ENCODE data around the gene TECTB.
"Not testable (repeated sequence)": the region's sequence is repeated elsewhere in the genome, so short reads cannot be mapped to it uniquely, and the experiment has no call there.

TECTB gene
- 0 reads per million in 4 experiments for total RNA-seq

- DNase-seq = no peak
Observed at GRCh38 chr10:112283100-112283499, at the start of gene TECTB. Gene TECTB (plus strand): TSS chr10:112283400. CDS start chr10:112283735, 335 bp downstream.

GRCh38 chr10:112235141-112235540 is 48.1 kb upstream of the TECTB start:
- no peak for DNase-seq

GRCh38 chr10:112235920-112236319 is 47.3 kb upstream of the TECTB start:
- no peak for DNase-seq

- no peak for DNase-seq
Observed at GRCh38 chr10:112236486-112236885, 46.7 kb upstream of the TECTB start.

- DNase-seq = no peak
Observed at GRCh38 chr10:112239347-112239746, 43.9 kb upstream of the TECTB start.

- no peak for DNase-seq
Observed at GRCh38 chr10:112240441-112240840, 42.8 kb upstream of the TECTB start.

- no peak for DNase-seq
Observed at GRCh38 chr10:112241651-112242341, 41.4 kb upstream of the TECTB start.

- no peak for DNase-seq
Observed at GRCh38 chr10:112242769-112243168, 40.4 kb upstream of the TECTB start.

GRCh38 chr10:112243713-112244112 is 39.5 kb upstream of the TECTB start:
- DNase-seq = no peak

- DNase-seq = no peak
Observed at GRCh38 chr10:112244197-112244596, 39.0 kb upstream of the TECTB start.

- no peak for DNase-seq
Observed at GRCh38 chr10:112247791-112248190, 35.4 kb upstream of the TECTB start.

- DNase-seq = no peak
Observed at GRCh38 chr10:112248584-112249295, 34.5 kb upstream of the TECTB start.

- DNase-seq = no peak
Observed at GRCh38 chr10:112249722-112250121, 33.5 kb upstream of the TECTB start.

GRCh38 chr10:112250555-112250954 is 32.6 kb upstream of the TECTB start:
- no peak for DNase-seq

GRCh38 chr10:112251238-112251637 is 32.0 kb upstream of the TECTB start:
- not testable (repeated sequence) for DNase-seq

GRCh38 chr10:112258407-112258806 is 24.8 kb upstream of the TECTB start:
- no peak for DNase-seq

GRCh38 chr10:112259688-112260087 is 23.5 kb upstream of the TECTB start:
- DNase-seq = no peak

- no peak for DNase-seq
Observed at GRCh38 chr10:112260831-112261230, 22.4 kb upstream of the TECTB start.

GRCh38 chr10:112261281-112261822 is 21.8 kb upstream of the TECTB start:
- DNase-seq = no peak

GRCh38 chr10:112262546-112262945 is 20.7 kb upstream of the TECTB start:
- DNase-seq = no peak

GRCh38 chr10:112265745-112266144 is 17.5 kb upstream of the TECTB start:
- no peak for DNase-seq

- no peak for DNase-seq
Observed at GRCh38 chr10:112269266-112269665, 13.9 kb upstream of the TECTB start.

GRCh38 chr10:112271982-112272381 is 11.2 kb upstream of the TECTB start:
- DNase-seq = no peak

- no peak for DNase-seq
Observed at GRCh38 chr10:112274831-112275230, 8.4 kb upstream of the TECTB start.
